Natural killer cell (primary cell): ENCODE results near the gene RGL2. TPM values are rescaled to one million over a fixed set of nuclear protein-coding genes. Genes with fewer than 3 reads are reported as not detected.

ENCODE experiments used
- ATAC-seq, 3 donors: fragments of 150-1000 bp in 2 of 3; fragments of 200-7000 bp in 1 of 3; cut with Tn5 transposase; 1 replicate in 1 of 3; 2 replicates in 2 of 3; pipeline ENCODE4 v1.10.0; 2021; ENCODE audit warnings: mild to moderate bottlenecking in 2 of 3, moderate library complexity in 2 of 3
- DNase-seq, 2 donors: peaks; one replicate each; pipeline versions ENCODE4 v3.0.0 to v3.0.0-alpha.2; 2013 to 2021; ENCODE audit warnings: mixed read lengths in 1 of 2
- H3K27ac ChIP-seq: one replicate; pipeline ENCODE4 v1.5.1; 2013; ENCODE audit warnings: mild to moderate bottlenecking, low read length
- H3K27me3 ChIP-seq: one replicate; pipeline ENCODE4 v1.6.1; 2013; ENCODE audit warnings: low read length; ENCODE audit not compliant: control insufficient read depth, insufficient read depth
- H3K36me3 ChIP-seq: one replicate; pipeline ENCODE4 v1.6.1; 2013; ENCODE audit warnings: low read length; ENCODE audit not compliant: control insufficient read depth, insufficient read depth
- H3K4me1 ChIP-seq: one replicate; pipeline ENCODE4 v1.6.1; 2013; ENCODE audit warnings: low read length; ENCODE audit not compliant: control insufficient read depth, insufficient read depth
- H3K4me3 ChIP-seq: one replicate; pipeline ENCODE4 v1.5.1; 2013; ENCODE audit warnings: low read length
- H3K9me3 ChIP-seq: one replicate; pipeline ENCODE4 v1.6.1; 2013; ENCODE audit warnings: low read length; ENCODE audit not compliant: control insufficient read depth, insufficient read depth
- H3K27ac Mint-ChIP-seq, 2 donors: one replicate each; pipeline ENCODE4 v1.8.0; 2022; ENCODE audit warnings: mild to moderate bottlenecking in 2 of 2, mixed read lengths in 2 of 2, moderate library complexity in 1 of 2
- H3K27me3 Mint-ChIP-seq, 2 donors: one replicate each; pipeline ENCODE4 v1.8.0; 2022; ENCODE audit warnings: low read depth in 2 of 2, mixed read lengths in 2 of 2
- H3K36me3 Mint-ChIP-seq: one replicate; pipeline ENCODE4 v1.8.0; 2022; ENCODE audit warnings: mixed read lengths
- H3K4me1 Mint-ChIP-seq, 2 donors: one replicate each; pipeline ENCODE4 v1.8.0; 2022; ENCODE audit warnings: mixed read lengths in 2 of 2
- H3K4me3 Mint-ChIP-seq: one replicate; pipeline ENCODE4 v1.8.0; 2022; ENCODE audit warnings: mild to moderate bottlenecking, moderate library complexity, mixed read lengths
- H3K9me3 Mint-ChIP-seq, 2 donors: one replicate each; pipeline ENCODE4 v1.8.0; 2022; ENCODE audit warnings: mixed read lengths in 2 of 2
- WGBS: methylation state at CpG from one replicate; pipeline ENCODE4 v1.1.7; 2013; ENCODE audit warnings: missing lambda C conversion rate; ENCODE audit not compliant: insufficient coverage; 5-methylcytosine and 5-hydroxymethylcytosine counted together
- intact Hi-C: fragments of 100-400 bp; cut with micrococcal nuclease; formaldehyde crosslinking; loops from one replicate; pipeline ENCODE4 v1.14.2; 2022
- total RNA-seq, 4 donors: library from RNA; stranded (reverse); fragments of 120-200 nt in 1 of 4; gene quantifications; one replicate each; pipeline versions ENCODE4 v1.2.3 to v1.2.4, GENCODE V29; 2013 to 2022
- TF ChIP-seq, protein P1 (sequence below): fragments of 200-600 bp; IDR thresholded peaks from one replicate; pipeline ENCODE4 v1.8.0; 2022; ENCODE audit warnings: antibody characterized with exemption

RGL2 gene
- total RNA-seq, 3 donors from 2014 or later (not counting 1 experiment from before 2014, with no cell fraction given), result 80.7 to 91.4 (median 84.9) TPM

DNA sequence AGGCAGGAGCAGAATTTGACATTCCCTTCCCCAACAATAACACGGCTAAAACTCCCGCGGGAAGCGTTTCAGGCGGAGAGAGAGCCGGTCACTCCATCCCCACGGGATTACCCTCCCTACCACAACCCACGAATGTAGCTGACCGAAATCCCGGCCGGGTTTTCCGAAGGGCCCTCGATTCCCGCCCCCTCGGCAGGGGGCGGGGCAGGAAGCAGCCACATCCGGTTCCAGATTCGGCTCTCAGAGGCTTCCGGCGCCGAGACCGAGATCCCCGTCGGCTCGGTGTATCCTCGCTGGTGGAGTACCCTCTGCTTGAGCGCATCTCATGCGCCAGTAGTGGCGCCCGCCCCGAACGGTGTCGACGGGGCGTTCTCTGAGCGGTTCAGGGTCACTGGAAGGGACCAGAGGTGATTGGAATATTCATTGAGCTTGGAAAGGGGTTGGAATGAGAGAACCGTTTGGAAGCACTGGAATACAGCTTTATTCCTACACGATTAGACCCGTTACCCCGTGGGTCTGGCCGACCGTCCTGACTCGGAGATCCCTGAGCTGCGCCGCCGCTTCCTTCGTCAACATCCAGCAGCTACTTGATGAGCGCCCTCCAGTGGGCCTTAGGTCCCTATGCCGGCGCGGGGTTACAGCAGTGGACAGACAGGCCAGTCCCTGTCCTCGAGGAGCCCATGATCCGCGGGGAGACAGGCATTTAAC, 649 bp upstream of the RGL2 start:
- Mint-ChIP-seq H3K36me3 (no peaks in the 10 kb centered on the region), H3K27ac (peak overlapping the region; percentile 99), H3K4me1 (peaks cover 36 to 63% of the 10 kb centered on the region in 2 donors), H3K27me3 (no peaks in the 10 kb centered on the region), H3K9me3 (no peaks in the 10 kb centered on the region), H3K4me3 (peak overlapping the region; percentile 99)
- intact Hi-C loops, result loop anchor here (1.0 to 2.0 kb wide), 4 partner anchors 10 to 99 kb away; partner anchors contain the start of genes B3GALT4, PFDN6, RXRB and SLC39A7
- H3K27me3 ChIP-seq, result no peaks in the 10 kb centered on the region
- WGBS, result under 1% methylated on average over 54 of the region's 54 CpGs
- H3K4me3 ChIP-seq, result peak overlapping the region; percentile 81
- H3K9me3 ChIP-seq, result no peaks in the 10 kb centered on the region
- H3K36me3 ChIP-seq, result peaks cover 43% of the 10 kb centered on the region
- TF ChIP-seq, protein P1, sequence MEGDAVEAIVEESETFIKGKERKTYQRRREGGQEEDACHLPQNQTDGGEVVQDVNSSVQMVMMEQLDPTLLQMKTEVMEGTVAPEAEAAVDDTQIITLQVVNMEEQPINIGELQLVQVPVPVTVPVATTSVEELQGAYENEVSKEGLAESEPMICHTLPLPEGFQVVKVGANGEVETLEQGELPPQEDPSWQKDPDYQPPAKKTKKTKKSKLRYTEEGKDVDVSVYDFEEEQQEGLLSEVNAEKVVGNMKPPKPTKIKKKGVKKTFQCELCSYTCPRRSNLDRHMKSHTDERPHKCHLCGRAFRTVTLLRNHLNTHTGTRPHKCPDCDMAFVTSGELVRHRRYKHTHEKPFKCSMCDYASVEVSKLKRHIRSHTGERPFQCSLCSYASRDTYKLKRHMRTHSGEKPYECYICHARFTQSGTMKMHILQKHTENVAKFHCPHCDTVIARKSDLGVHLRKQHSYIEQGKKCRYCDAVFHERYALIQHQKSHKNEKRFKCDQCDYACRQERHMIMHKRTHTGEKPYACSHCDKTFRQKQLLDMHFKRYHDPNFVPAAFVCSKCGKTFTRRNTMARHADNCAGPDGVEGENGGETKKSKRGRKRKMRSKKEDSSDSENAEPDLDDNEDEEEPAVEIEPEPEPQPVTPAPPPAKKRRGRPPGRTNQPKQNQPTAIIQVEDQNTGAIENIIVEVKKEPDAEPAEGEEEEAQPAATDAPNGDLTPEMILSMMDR, result peak; percentile 64
- H3K4me1 ChIP-seq, result peaks cover 34% of the 10 kb centered on the region
- peak; percentile 91 to 97 for DNase-seq
- peak; percentile 74 to 88 (median 79) for ATAC-seq
- H3K27ac ChIP-seq, result peak overlapping the region; percentile 88

DNA sequence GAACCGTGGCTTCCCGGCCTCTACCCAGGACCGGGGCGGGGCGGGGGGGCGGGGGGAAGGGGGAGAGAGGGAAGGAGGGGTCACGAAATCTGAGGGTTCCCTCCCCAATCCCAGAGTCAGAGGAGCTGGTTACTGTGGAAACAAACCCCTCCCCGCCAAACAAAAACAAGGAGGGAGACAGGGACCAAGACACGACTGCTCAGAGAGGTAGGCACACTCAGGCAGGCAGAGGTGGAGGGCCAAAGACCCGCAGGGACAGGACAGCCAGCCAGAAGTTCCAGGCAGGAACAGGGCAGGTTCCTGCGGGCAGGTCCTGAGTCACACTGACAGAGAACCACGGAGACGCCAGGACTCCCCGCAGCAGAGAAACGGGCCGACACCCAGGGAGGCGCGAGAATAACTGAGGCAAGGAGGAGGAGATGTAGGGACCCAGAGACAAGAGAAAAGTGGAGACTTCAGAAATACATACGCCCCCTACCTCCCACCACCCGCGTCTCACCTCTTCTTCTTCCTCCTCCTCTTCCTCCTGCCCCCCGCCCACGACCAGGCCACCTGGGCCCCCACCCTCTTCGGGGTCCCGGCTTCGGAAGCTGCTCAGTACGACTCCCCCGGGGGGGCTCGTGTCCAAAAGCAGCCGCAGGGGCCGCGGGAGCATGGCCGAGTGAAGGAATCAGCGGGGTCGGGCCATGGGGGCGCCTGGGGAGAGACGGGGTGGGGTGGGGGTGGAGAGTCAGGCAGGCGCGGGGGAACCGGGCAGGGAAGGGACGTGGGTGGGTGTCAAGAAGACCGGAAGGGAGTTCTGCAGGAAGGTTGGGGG, 578 bp downstream of the RGL2 start:
- no peaks in the 10 kb centered on the region for H3K9me3 Mint-ChIP-seq
- peaks cover 30 to 53% of the 10 kb centered on the region in 2 donors for H3K4me1 Mint-ChIP-seq
- ATAC-seq, result peak in 2 of 3 donors; percentile 3 to 7
- WGBS, result under 1% methylated on average over 34 of the region's 42 CpGs
- Histone ChIP-seq H3K36me3 (peaks cover 41% of the 10 kb centered on the region), H3K27me3 (no peaks in the 10 kb centered on the region), H3K27ac (peak overlapping the region; percentile 88), H3K4me1 (peaks cover 30% of the 10 kb centered on the region), H3K9me3 (no peaks in the 10 kb centered on the region), H3K4me3 (peak overlapping the region; percentile 81)
- H3K4me3 Mint-ChIP-seq, result peak overlapping the region; percentile 99
- intact Hi-C loops, result loop anchor here (2.0 kb wide), 2 partner anchors 15 to 97 kb away; partner anchors contain the start of genes RXRB and SLC39A7
- TF ChIP-seq, protein P1, result no peak
- DNase-seq, result peak in 1 of 2 donors; percentile 85
- peak overlapping the region; percentile 99 for H3K27ac Mint-ChIP-seq
- no peaks in the 10 kb centered on the region for H3K36me3 Mint-ChIP-seq
- H3K27me3 Mint-ChIP-seq, result no peaks in the 10 kb centered on the region

DNA sequence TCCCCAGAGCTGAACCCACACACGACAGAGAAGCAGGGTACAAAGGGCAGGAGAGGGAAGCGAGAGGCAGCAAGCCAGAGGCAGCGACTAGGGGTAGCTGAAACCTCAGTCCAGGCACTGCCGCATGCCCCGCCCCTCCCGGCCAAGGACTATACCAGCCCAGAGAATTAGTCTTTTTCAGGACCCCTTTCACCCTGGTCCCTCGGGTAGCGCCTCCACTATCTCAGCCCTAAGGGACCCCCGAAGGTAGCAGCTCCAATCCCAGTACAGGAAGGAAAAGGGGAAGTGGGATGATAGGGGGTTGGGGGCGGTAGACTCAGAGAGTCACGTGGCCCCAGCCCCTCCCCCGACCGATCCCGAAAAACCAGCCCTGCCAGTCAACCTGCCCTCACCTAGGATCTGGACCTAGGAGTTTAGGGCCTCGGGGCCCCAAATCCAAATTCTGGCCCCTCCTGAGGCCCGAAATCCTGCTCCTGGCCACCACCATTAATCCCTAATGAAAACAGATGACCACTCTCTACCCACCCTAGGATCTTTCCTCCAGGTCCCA, 1.3 kb downstream of the RGL2 start:
- peaks cover 47% of the 10 kb centered on the region for H3K36me3 ChIP-seq
- H3K4me3 ChIP-seq, result peak overlapping the region; percentile 29
- DNase-seq (no peak), ATAC-seq (no peak)
- peaks cover 30% of the 10 kb centered on the region for H3K4me1 ChIP-seq
- no peaks in the 10 kb centered on the region for H3K9me3 Mint-ChIP-seq
- H3K4me3 Mint-ChIP-seq, result peak overlapping the region; percentile 99
- peak overlapping the region; percentile 61 for H3K27ac ChIP-seq
- TF ChIP-seq, protein P1, result no peak
- H3K36me3 Mint-ChIP-seq, result no peaks in the 10 kb centered on the region
- no peaks in the 10 kb centered on the region for H3K27me3 ChIP-seq
- no peaks in the 10 kb centered on the region for H3K27me3 Mint-ChIP-seq
- H3K27ac Mint-ChIP-seq, result peak overlapping the region; percentile 99
- no peaks in the 10 kb centered on the region for H3K9me3 ChIP-seq
- 15% methylated on average over 13 of the region's 16 CpGs for WGBS
- intact Hi-C loops, result no loop called here
- H3K4me1 Mint-ChIP-seq, result peaks cover 30 to 53% of the 10 kb centered on the region in 2 donors
